Measurements from ENCODE around the gene B4GALT6. TPM values are rescaled to one million over a fixed set of nuclear protein-coding genes. Genes with fewer than 3 reads are reported as not detected.

Gene B4GALT6
- total RNA-seq, 1 donor from 2014 or later = 7.7 TPM

GRCh38 chr18:31574359-31574758 lies 110.0 kb downstream of the B4GALT6 start:
- no peak for FAIRE-seq
- DNase-seq (ENCODE audit: low spot score in 2 of 2) = no peak

Other genes with a start within 250 kb of the B4GALT6 start
- gene DSG3, start 236.8 kb downstream of the B4GALT6 start, total RNA-seq = under 0.01 TPM
- gene DSG2, start 186.4 kb downstream of the B4GALT6 start, total RNA-seq = 3.3 TPM
- 0.82 TPM for gene TTR, start 92.7 kb downstream of the B4GALT6 start, total RNA-seq
- 0.41 TPM for gene SLC25A52, start 76.3 kb upstream of the B4GALT6 start, total RNA-seq

All from frontal cortex (tissue), 4 donors.